Stimulated activated CD4-positive, alpha-beta T cell treated with anti-CD3 and anti-CD28 coated beads, TNF-alpha, amount 100 ng/mL, for 24 hours (primary cell): ENCODE data around the gene LIMS2.

Source experiments
- DNase-seq, 3 experiments: peaks; one replicate each; pipeline ENCODE4 v3.0.0-alpha.2; 2020; ENCODE audit warnings: low read depth in 3 of 3

The LIMS2 gene

GRCh38 chr2:127674241-127675209, 805 bp downstream of the LIMS2 start:
- peak in 1 of 3 experiments; percentile 21 for DNase-seq

DNA sequence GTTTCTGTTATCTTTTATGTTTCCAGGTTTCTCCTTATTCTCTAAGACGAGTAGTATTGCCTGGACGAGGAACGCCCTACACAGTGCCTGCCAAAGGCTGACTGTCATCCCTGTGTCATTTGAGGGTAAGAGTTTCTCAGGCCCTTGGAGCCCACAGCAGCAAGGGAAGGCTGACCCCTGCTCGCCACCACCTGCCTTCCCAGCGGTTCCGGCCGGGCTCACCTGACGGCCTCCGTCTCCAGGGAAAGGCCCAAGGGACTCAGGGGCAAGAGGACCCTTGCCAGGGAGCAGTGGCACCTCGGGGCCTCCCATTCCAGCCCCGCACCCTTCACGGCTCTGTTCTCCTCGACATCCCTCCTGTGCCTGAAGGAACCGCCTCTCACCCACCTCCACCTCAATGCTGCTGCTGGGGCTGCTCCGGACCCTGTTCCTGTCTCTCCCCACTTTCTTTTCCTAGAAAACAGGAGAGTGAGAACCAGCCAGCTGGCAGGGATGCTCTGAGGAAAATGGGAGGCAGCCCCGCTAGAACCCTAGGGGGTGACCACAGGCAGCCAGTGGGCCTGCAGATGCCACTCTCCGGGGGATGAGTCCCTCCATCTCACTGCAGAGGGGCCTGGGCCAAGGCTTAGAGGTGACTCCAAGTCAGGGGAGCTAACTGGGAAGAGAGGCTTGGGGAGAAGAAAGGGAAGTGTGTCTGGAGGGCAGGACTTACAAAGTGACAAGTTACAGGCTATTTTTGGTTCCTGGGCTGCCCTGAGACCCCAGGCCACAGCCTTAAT, 1.9 kb downstream of the LIMS2 start:
- no peak for DNase-seq

DNA sequence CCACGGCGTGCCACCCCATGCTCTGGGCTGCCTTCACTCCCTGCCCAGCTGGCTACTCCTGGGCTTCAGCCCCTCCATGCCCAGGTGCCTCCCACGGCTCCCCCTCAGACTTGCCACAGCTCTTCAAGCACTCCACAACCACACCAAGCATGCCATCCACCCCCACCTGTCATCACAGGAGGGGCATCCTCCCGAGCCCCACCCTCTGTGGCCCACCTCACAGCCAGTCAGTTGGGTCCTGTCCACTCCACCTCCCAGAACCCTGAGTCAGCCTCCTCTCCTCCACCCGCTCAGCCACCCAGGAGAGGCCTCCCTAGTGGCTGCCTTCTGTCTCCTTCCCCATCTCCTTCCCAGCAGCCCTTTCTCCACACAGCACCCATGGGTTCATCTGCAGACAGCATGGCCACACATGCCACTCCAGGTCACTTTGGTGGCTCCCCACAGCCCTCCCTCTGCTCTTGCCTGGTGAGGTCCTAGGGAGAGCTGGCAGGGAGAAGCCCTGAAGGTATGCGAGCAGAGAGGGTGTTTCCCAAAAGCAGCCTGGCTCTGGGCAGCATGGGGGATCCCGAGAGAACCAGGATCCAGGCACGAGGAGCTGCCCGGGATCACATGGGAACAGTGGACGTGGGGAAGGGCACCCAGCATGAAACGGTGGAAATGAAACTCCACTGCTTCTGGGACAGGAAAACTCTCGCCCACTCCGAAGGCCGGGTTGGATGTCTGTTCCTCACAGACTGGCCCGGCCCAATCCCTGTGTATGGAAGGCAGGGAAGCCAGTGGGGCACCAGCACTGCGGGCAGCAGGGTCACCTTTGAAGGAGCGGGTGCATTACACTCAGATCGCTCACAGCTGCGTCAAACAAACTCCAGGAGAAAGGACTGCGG, 2.7 kb downstream of the LIMS2 start:
- no peak for DNase-seq

DNA sequence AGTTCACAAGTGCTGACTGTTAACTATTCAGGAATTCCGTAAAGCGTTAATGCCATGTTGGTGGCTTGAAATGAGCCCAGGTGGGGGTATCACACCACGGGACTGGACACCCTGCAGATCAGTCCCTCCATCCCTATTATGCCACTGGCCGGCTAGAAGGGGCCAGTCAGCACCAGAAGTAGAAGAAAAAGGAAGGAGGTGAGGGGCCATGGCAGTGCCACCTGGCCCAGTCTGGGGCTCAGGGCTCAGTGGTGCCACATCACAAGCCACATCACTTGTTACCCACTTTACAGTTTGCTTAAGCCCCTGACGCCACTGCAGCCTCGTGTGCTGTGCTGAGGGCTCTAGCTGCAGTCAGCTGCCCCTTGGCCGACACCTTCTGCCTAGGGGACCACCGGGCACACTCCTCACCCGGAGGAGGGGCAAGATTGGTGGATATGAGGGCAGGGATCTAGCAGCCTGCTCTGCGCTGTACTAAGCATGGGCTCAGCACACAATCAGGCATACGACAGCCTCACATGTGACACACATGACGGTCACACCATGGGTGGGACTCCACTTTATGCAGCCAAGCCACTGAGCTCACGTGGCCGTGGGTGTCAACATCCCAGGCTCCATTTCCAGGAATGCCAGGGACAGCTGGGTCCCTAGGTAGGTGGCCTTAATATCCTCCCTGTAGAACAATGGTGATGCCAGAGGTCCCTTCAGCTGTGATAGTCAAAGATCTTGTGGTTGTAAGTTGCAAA, 3.6 kb downstream of the LIMS2 start:
- no peak for DNase-seq

- no peak for DNase-seq
These were observed 4.4 kb downstream of the LIMS2 start for GRCh38 chr2:127670957-127671290.

DNA sequence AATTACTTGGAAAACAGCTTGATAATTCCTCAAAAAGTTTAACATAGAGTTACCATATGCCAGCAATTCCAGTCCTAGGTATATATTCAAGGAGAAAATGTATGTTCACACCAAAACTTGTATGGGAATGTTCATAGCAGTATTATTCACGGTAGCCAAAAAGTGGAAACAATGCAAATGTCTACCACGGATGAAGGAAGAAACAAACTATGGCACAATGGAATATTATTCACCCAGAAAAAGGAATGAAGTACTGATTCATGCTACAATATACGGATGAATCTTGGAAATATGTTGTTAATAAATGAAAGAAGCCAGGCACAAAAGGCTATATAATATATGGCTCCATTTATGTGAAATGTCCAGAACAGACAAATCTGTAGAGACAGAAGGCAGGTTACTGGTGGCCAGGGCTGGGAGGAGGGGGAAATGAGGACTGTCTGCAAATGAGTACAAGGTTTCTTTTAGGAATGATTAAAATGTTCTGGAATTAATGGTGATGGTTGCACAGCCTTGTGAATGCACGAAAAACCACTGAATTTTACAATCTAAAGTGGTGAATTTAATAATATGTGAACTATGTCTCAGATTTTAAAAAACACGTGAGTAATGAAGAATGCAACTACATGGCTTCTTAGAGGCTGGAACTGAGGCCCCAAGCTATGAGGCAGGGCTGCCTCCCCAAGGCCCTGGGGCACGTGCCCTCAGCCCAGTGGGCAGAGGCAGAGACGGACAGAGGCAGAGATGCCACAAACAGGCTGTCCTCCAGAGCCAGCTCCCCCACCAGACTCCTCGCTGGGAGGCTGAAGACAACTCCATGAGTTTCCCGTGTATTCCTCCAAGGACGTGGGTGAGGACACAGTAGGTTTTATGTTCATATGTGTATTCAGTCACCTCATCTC, 5.0 kb downstream of the LIMS2 start:
- DNase-seq = no peak

DNA sequence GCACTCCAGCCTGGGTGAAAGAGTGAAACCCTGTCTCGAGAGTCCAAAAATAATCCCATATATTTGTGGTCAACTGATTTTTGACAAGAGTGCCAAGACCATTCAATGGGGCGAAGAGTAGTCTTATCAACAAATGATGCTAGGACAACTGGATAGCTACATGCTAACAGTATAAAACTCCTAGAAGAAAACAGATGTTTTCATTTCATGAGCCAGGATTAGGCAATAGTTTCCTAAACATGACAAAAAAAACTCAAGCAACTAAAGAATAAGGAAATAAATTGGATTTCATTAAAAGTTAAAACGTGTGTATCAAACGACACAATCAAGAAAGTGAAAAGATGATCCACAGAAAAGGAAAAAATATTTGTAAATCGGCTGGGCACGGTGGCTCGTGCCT, 6.3 kb downstream of the LIMS2 start:
- no peak for DNase-seq

- DNase-seq = no peak
These were observed 9.9 kb downstream of the LIMS2 start for GRCh38 chr2:127665267-127665893.

DNA sequence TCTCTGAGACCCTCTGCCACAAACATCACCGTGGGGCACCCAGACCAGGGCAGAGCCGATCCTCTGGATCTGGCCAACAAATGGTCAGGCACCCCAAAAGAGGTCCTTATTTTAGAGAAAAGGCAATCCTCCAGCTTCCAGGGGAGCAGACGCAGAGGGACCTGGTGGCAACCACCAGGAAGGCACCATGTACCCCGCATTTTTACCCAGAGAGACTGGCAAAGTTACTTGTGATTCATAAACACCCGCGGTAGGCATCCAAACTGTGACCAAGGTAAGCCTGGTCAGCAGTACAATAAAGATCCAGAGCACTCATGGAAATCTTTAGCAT, 10.5 kb downstream of the LIMS2 start:
- no peak for DNase-seq

DNA sequence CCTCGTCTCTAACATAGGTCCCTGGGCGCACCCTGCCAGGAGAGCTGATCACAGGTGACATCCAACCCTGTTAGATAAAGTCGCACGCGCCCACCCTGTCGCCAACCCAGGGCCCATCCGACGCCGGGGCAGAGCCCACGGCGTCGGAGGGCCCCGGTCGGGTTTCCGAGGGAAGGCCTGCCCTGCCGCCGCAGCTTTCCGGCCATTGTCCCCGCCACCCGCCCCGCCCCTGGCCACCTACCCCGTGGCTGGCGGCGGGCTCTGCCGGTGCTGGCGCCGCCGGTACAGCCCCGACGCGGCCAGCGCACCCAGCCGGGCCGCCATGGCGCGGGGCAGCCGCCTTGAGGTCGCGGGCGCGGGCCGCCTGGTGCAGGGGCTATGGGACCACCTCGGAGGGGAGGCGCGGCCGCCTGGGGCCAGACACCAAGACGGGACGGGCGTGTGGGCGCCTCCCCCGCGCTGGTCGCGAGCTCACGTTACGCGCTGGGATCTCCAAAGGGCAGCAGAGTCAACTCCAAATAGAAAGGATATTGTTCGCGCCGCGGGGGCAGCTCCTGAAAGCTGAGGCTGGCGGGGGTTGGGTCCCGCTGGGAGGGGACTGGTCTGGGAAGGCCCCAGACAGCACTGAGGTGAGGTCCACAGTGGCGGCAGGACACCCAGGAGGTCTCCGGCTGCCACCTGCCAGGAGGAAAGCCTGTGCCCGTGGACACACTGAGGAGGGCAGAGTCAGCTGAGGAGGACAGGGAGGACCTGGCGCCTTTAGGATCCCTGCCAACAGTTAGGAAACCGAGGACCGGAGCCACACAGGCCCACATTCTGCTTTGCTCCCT, 11.1 kb downstream of the LIMS2 start:
- DNase-seq = no peak

DNA sequence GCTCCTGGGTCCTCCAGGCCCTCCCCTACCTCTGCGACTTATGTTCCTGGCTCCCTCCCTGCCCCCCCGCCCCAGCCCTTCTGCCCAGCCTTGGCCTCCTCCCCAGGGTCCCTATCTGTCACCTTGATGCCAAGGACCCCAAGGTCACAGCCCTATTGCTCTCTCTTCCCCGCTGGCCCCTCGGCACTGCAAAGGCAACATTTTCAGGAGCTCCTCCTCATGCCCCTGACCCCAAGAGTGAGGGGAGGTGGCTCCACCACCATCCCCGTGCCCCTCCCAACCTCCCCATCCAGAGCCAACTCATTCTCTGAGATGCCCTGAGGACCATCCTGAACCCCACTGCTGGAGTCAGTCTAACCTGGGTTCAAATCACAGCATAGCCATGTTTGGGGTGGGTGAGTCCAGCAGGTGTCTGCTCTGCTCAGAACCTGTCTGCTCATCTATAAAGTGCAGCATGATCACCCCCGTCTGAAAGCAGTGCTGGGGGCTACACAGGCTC, 11.7 kb downstream of the LIMS2 start:
- no peak for DNase-seq

GRCh38 chr2:127662937-127663565, 12.3 kb downstream of the LIMS2 start:
- no peak for DNase-seq

DNA sequence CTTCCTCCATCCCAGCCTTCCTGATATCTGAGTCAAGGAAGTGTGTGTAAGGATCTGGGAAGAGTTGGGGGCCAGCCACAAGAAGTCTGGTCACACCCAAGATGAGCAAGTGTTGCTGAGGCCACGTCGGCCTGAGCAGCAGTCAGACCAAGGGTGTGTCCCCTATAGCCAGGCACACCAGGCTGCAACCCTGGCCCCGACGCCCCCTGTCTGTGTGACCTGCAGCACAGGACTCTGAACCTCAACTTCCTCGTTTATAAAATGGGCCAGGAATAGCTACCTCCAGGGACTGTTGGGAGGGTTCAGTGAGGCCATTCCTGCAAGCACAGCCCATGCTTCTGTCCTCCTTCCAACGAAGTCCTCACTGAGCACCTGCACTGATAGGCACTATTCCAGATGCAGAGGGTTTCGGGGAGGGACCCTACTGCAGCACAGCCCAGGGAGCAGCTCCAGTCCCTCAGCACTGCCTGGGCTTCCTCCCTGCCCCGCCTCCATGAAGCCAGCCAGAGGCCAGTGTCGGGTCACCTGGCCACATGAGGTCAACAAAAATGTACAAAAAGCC, 13.3 kb downstream of the LIMS2 start:
- no peak for DNase-seq

DNA sequence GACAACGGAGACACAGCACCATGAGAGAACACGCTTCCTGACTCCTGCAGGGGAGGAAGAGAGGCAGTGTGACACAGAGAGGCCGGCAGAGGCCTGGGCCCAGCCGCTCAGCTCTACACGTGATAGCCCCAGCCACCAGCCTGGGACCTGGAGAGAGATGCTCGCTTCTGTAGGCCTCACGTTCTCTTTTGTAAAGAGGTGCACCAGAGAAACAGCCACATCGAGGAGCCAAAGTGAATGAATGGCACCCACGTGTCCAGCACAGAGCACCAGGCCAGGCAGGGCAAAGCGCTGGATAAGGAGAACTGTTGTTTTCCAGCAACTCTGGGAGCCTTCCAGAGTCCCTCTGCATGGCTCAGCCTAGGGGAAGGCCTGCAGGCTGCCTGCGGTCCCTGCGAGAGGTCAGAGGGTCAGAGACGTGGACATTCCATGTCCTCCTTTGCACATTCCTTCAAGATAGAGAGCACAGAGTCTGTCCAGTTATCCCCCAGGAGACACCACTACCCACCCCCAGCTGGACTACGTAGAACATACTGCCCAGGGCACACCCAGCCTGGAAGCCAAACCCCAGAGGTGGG, 14.2 kb downstream of the LIMS2 start:
- DNase-seq = no peak

DNA sequence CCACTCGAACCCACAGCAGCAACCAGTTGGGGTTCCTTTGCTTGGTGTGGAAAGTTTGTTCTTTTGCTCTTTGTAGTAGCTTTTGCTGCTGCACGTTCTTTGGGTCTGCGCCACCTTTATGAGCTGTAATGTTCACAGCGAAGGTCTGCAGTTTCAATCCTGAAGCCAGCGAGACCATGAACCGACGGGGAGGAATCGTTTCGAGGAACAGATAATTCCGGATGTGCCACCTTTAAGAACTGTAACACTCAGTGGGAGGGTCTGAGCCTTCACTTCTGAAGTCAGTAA, 15.1 kb downstream of the LIMS2 start:
- DNase-seq = no peak

DNA sequence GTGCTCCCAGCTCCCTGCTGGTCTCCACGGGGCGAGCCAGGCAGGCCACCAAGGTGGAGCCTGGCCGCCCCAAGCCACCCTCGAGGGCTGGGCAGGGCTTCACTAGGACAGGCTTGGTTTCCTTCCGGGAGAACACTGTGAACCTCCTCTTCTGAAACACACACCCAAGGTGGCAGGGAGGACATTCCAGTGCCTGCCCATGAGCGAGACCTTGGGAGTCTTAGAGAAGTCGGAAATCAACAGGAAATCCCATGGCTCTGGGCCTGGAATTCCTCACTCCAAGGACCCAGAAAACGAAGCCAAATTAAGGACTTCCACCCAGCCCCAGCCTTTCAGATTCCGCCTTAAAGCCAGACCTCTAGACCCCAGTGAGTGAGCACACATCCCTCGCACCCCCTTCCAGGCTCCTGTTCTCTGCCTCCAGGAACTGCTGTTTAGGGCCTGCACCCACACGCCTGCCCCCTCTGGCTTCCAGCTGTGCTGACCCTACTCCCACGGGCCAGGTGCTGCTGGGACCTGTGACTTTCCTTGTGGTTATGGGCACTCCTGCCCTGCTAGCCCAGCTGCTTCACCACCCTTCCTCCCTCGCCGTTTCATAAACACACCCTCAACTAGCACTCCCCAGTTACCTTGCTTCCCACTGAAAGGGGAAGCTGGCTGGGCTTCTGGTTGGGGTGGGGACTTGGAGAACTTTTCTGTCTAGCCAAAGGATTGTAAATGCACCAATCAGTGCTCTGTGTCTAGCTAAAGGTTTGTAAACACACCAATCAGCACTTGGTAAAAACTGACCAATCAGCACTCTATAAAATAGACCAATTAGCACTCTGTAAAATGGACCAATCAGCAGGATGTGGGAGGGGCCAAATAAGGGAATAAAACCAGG, 15.7 kb downstream of the LIMS2 start:
- no peak for DNase-seq
